ENCODE measurements around the gene ABCC1.
"Not testable (repeated sequence)": the region's sequence is repeated elsewhere in the genome, so short reads cannot be mapped to it uniquely, and the experiment has no call there.

The ABCC1 gene

DNA sequence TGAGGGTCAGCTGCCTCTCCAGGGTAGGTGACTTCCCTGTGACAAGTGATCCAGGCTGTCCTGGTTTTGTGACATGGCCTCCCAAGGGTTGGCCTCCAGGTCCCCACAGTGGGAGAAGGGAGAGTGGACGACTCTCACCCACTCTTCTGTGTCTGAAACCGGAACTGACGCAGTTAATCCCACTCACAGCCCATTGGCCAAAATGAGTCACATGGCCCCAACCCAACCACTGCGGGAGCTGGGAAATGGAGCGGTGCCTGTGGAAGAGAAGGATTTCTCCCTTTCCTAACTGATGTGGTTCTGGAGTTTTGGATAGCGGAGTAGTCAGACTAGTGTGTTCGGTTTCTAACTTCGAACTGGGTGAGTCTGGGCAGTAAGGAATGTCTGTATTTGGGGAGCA, 194.5 kb downstream of the ABCC1 start:
- Mint-ChIP-seq H3K36me3 (ENCODE audit: low read depth) (peaks cover 37% of the 10 kb centered on the region), H3K9me3 (no peaks in the 10 kb centered on the region), H3K27me3 (ENCODE audit: low read depth, poor library complexity) (no peaks in the 10 kb centered on the region), H3K27ac (peak overlapping the region; percentile 25), H3K4me1 (peaks cover 4% of the 10 kb centered on the region), H3K4me3 (no peak overlapping the region)
- TF ChIP-seq, protein P1, sequence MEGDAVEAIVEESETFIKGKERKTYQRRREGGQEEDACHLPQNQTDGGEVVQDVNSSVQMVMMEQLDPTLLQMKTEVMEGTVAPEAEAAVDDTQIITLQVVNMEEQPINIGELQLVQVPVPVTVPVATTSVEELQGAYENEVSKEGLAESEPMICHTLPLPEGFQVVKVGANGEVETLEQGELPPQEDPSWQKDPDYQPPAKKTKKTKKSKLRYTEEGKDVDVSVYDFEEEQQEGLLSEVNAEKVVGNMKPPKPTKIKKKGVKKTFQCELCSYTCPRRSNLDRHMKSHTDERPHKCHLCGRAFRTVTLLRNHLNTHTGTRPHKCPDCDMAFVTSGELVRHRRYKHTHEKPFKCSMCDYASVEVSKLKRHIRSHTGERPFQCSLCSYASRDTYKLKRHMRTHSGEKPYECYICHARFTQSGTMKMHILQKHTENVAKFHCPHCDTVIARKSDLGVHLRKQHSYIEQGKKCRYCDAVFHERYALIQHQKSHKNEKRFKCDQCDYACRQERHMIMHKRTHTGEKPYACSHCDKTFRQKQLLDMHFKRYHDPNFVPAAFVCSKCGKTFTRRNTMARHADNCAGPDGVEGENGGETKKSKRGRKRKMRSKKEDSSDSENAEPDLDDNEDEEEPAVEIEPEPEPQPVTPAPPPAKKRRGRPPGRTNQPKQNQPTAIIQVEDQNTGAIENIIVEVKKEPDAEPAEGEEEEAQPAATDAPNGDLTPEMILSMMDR (IDR thresholded peaks at IDR 0.05), result no peak
- no peak for DNase-seq

DNA sequence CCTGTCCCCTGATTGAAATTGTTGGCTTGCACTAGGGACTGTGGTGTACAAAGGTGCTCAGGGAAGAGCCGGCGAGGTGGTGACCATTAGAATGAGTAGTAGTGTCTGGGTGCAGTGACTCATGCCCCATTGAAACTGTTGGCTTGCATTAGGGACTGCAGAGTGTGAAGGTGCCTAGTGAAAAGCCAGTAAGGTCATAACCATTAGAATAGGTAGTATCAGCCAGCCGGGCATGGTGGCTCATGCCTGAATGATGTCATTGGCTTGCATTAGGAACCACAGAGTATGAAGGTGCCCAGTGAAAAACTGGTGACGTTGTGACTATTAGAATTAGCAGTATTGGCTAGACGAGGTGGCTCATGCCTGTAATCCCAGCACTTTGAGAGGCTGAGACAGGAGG, 195.0 kb downstream of the ABCC1 start:
- peaks cover 32% of the 10 kb centered on the region for H3K36me3 Mint-ChIP-seq (ENCODE audit: low read depth)
- H3K4me3 Mint-ChIP-seq, result no peak overlapping the region
- TF ChIP-seq, protein P1 (IDR thresholded peaks at IDR 0.05), result no peak
- H3K27ac Mint-ChIP-seq, result peak overlapping the region; percentile 25
- H3K9me3 Mint-ChIP-seq, result no peaks in the 10 kb centered on the region
- H3K4me1 Mint-ChIP-seq, result peaks cover 5% of the 10 kb centered on the region
- DNase-seq, result no peak
- H3K27me3 Mint-ChIP-seq (ENCODE audit: low read depth, poor library complexity), result no peaks in the 10 kb centered on the region

DNA sequence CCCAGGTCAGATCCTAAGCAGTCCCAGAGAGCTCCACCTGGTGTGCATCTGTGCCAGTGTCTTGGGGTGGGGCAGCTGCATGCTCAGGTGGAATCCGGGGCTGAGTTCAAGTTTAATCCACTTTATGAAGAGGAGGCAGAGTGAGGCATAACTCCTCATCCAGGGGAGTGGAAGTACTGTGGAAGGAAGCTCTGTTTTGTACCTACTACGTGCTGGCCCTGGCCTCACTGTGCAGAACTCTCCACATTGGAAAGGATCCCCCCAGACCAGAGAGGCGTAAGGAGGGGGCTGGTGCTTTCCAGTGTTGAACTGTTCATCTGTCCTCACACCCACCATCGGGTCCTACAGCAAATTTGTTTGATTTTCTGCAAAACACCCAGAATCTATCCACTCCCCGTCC, 195.9 kb downstream of the ABCC1 start:
- no peak for DNase-seq
- TF ChIP-seq, protein P1 (IDR thresholded peaks at IDR 0.05), result no peak
- H3K4me3 Mint-ChIP-seq, result no peak overlapping the region
- no peaks in the 10 kb centered on the region for H3K27me3 Mint-ChIP-seq (ENCODE audit: low read depth, poor library complexity)
- H3K36me3 Mint-ChIP-seq (ENCODE audit: low read depth), result peaks cover 24% of the 10 kb centered on the region
- peaks cover 5% of the 10 kb centered on the region for H3K4me1 Mint-ChIP-seq
- H3K27ac Mint-ChIP-seq, result no peak overlapping the region
- H3K9me3 Mint-ChIP-seq, result no peaks in the 10 kb centered on the region

DNA sequence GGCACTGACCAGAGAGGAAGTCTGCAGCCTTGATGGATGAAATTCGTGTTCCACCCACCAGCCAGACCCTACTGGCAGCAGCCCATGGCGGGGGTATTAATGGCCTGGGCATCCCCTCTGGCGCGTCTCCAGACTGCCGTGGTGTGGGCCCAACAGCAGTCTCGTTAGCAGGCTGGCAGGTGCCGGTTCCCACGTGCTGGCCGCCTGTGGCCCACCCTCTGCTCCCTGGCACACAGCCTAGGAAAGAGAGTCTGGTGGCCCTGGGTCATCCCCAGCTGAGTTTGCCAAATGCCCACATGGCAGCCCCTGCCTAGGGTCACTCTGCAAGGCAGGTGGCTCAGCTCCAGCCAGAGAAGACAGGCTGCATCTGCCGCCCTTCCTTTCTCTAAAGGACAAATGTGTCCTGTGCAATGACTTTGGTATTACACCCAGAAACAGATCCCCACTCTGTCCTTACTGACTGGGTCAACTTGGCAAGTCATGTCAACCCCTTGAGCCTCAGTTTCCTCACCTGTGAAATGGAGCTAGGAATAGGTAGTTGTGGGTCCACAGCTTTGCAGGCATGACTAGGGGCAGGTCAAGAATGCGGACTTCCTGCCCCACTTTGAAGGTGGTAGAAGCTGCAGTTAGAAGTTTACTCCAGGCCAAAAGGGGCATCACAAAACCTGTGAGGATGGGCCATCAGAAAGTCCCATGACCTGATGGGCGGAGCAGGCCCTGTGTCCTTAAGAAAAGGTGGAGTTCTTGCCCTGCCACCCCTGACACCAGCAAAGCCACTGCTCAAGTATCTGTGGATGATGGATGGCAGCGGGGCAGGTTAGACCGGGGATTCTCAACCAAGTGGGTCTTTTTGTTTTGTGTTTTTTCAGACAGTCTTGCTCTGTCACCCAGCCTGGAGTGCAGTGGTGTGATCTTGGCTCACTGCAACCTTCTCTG, 197.2 kb downstream of the ABCC1 start:
- H3K9me3 Mint-ChIP-seq, result no peaks in the 10 kb centered on the region
- DNase-seq, result no peak

DNA sequence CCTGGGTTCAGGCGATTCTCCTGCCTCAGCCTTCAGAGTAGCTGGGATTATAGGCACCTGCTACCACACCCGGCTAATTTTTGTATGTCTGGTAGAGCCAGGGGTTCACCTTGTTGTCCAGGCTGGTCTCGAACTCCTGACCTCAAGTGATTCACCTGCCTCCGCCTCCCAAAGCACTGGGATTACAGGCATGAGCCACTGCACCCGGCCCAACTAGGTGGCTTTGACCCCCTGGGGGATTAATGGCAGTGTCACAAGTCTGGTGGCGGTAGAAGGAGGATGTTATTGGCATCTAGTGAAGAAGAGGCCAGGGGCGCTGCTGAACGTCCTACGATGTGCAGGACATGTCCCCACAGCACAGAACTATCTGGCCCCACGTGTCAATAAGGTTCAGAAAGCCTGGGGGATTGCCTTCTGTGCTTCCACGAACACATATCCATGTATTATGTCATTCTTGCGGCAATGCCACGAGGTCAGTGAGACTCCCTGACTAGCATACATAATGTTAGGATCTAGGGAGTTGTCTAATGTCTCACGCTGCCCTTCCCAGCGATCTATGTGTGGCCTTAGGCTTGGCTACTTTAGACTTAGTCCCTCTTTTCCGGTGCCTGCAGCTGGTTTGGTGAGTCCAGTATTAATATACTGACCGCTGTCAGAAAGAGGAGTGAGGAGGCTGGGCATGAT, 198.0 kb downstream of the ABCC1 start:
- H3K36me3 Mint-ChIP-seq (ENCODE audit: low read depth), result peaks cover 8% of the 10 kb centered on the region
- no peaks in the 10 kb centered on the region for H3K9me3 Mint-ChIP-seq
- no peak overlapping the region for H3K4me3 Mint-ChIP-seq
- H3K27ac Mint-ChIP-seq, result peak overlapping the region; percentile 71
- no peak for DNase-seq
- peaks cover 3% of the 10 kb centered on the region for H3K27me3 Mint-ChIP-seq (ENCODE audit: low read depth, poor library complexity)
- TF ChIP-seq, protein P1 (IDR thresholded peaks at IDR 0.05), result no peak
- H3K4me1 Mint-ChIP-seq, result peaks cover 5% of the 10 kb centered on the region

More for the DNA sequence above, 197.2 kb downstream of the ABCC1 start:
- H3K27me3 Mint-ChIP-seq (ENCODE audit: low read depth, poor library complexity), result peaks cover 3% of the 10 kb centered on the region
- H3K36me3 Mint-ChIP-seq (ENCODE audit: low read depth), result peaks cover 12% of the 10 kb centered on the region
- peaks cover 5% of the 10 kb centered on the region for H3K4me1 Mint-ChIP-seq
- no peak overlapping the region for H3K27ac Mint-ChIP-seq
- no peak overlapping the region for H3K4me3 Mint-ChIP-seq
- TF ChIP-seq, protein P1 (IDR thresholded peaks at IDR 0.05), result no peak

DNA sequence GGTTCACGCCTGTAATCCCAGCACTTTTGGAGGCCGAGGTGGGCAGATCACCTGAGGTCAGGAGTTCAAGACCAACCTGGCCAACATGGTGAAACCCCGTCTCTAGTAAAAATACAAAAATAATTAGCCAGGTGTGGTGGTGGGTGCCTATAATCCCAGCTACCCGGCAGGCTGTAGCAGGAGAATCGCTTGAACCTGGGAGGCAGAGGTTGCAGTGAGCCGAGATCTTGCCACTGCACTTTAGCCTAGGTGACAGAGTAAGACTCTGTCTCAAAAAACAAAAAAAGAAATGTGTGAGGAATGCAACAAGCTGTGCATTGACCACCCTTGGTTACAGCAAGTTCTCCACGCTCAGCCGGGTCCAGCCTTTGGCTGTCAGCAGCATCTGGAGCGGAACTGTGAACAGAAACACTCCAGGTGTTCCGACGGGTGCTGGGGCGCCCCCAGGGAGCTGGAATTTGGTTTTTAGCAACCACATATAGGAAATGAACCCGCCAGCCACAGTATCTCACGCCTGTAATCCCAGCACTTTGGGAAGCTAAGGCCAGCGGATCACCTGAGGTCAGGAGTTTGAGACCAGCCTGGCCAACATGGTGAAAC, 198.7 kb downstream of the ABCC1 start:
- H3K4me3 Mint-ChIP-seq; H3K36me3 Mint-ChIP-seq (ENCODE audit: low read depth); H3K9me3 Mint-ChIP-seq; H3K27me3 Mint-ChIP-seq (ENCODE audit: low read depth, poor library complexity); H3K4me1 Mint-ChIP-seq: not testable (repeated sequence)
- peak; percentile 16 for DNase-seq
- H3K27ac Mint-ChIP-seq, result peak overlapping the region; percentile 71

Measured in nephron progenitor cell (in vitro differentiated cells).